Dermis blood vessel endothelial cell (primary cell): ENCODE measurements around the gene TRABD2A. TPM values are rescaled to one million over a fixed set of nuclear protein-coding genes. Genes with fewer than 3 reads are reported as not detected.
A peak's percentile ranks its signal among the peaks of the same experiment; 100 is the strongest.

Source experiments
- DNase-seq: peaks from one replicate; pipeline ENCODE4 v3.0.0; 2010
- total RNA-seq: library from RNA; depleted of rRNA; stranded (reverse); fragments of >200 nt; gene quantifications from 2 replicates; pipeline ENCODE4 v1.2.3, GENCODE V29; 2014

The TRABD2A gene
- total RNA-seq, 1 donor from 2014 or later = 1.4 TPM

DNA sequence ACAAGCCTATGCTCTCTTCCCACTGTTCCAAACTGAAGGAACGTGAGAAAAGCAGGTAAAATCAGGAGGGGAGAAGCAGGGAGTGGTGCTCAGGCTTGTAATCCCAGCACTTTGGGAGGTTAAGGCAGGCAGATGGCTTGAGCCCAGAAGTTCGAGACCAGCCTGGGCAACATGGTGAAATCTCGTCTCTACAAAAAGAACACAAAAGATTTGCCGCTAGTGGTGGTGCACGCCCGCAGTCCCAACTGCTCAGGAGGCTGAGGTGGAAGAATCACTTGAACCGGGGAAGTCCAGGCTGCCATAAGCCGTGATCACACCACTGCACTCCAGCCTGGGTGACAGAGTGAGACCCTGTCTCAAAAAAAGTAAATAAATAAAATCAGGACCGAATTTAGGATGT is 23.3 kb upstream of the TRABD2A start:
- no peak for DNase-seq

- DNase-seq = no peak
These were observed 21.6 kb upstream of the TRABD2A start for GRCh38 chr2:84902526-84902925.

DNA sequence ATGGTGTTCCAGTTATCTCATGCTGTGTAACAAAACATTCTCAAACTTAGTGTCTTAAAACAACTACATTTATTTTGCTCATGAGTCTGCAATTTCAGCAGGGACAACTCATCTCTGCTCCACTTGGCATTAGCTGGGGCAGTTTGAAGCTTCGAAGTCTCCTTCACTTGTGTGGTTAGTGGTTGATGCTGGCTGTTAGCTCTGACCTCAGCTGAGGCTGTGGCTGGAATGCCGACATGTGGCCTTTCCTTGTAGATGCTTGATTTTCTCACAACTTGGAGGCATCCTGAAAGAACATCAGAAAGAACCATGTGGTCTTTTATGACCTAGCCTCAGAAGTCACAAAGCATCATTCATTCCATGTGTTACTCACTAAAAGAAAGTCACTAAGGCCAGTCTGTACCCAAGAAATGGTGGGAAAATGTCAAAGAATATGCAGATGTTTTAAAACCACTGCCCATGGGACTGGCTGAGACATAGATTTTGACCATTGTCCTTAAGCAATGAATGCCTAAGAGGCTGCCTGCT is 20.8 kb upstream of the TRABD2A start:
- no peak for DNase-seq

- no peak for DNase-seq
These were observed 20.1 kb upstream of the TRABD2A start for GRCh38 chr2:84900971-84901370.

- no peak for DNase-seq
These were observed 18.7 kb upstream of the TRABD2A start for GRCh38 chr2:84899304-84900204.

DNA sequence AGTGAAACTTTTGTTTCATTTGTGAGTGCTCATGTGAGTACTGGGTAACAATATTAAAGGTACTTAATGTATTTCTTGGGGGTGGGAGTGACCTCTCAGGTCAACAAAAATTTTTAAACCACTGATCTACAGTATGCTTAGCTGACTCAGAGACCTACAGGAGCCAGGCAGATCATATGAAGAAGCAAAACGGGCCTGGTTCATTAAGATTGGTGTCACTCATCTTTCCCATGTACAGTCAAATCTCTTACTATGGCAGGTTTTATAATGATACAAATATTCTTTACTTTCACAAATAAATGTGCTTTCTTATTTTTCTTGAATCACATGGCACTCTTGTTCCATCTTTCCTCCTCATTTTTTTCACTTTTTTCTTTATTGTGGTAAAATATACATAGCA is 16.9 kb upstream of the TRABD2A start:
- DNase-seq = no peak

GRCh38 chr2:84896567-84896966 is 15.7 kb upstream of the TRABD2A start:
- no peak for DNase-seq

GRCh38 chr2:84894758-84895520 is 14.1 kb upstream of the TRABD2A start:
- DNase-seq = peak; percentile 22

DNA sequence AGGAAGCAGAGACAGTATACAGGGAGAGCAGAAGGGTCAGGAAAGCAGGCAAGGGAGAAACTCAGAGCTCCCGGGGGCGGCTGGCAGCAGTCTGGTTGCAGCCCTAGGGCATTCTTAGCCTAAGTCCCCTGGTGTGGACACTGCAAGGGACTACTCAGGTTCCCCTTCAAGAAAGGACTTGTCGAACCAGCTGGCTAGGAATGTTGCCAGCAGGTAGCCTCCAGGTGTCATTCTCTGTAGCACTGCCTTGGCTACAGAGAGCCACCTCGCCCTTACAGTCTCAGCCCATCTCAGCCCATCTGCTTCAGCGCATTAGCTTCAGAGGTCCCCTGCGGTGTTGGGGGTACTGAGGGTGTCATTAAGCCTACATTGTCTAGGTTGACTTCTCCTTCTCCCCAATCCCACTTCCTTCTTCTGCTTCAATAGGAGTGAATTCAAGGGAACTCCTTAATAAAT is 13.3 kb upstream of the TRABD2A start:
- DNase-seq = no peak

GRCh38 chr2:84891355-84892010 is 10.6 kb upstream of the TRABD2A start:
- DNase-seq = no peak

- DNase-seq = no peak
These were observed 8.4 kb upstream of the TRABD2A start for GRCh38 chr2:84889332-84889731.

- DNase-seq = no peak
These were observed 7.8 kb upstream of the TRABD2A start for GRCh38 chr2:84888401-84889276.

- DNase-seq = no peak
These were observed 5.9 kb upstream of the TRABD2A start for GRCh38 chr2:84886791-84887190.

GRCh38 chr2:84885111-84885510 is 4.2 kb upstream of the TRABD2A start:
- DNase-seq = no peak

GRCh38 chr2:84884449-84884848 is 3.6 kb upstream of the TRABD2A start:
- peak; percentile 20 for DNase-seq

DNA sequence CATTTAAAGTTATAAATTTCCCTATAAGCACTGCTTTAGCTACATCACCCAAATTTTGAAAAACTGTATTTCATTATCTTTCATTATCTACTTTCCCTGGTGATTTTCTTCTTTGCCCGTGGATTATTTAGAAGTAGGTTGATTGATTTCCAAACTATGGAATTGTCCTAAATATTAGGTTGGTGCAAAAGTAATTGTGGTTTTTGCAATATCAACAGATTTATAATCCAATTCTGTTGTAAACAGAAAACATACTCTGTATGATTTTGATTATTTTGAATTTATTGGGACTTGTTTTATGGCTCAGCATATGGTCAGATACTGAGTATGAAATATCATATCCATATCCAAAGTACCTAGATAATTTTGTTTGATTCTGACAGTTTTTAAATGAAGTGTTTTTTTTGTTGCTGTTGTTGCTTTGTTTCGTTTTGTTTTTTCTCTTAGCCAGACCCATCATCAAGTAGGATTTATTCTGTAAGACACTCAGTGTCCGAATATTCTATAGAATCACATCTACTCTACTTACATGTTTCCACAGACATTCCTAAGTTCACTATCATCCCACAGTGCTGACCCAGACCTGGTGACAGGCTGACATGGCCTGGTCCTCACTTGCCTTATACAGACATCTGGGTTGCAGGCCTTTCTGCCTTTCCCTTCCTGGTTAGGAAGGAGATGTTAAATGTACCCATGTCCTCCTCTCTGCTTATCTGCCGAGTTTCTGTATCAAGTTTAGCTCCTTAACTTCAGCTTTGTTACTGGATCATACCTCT is 2.1 kb upstream of the TRABD2A start:
- no peak for DNase-seq

- no peak for DNase-seq
These were observed 1.5 kb upstream of the TRABD2A start for GRCh38 chr2:84882414-84882738.

GRCh38 chr2:84881581-84882413 is 913 bp upstream of the TRABD2A start:
- peak; percentile 86 for DNase-seq

- no peak for DNase-seq
These were observed 564 bp downstream of the TRABD2A start for GRCh38 chr2:84880395-84880644.

GRCh38 chr2:84879584-84880394 is 1.1 kb downstream of the TRABD2A start:
- DNase-seq = no peak
